Measurements from ENCODE around the gene LPIN3. TPM values are rescaled to one million over a fixed set of nuclear protein-coding genes. Genes with fewer than 3 reads are reported as not detected.

The LPIN3 gene
- total and polyA plus RNA-seq, 2 experiments from 2014 or later, result 6.1 to 9.7 TPM

GRCh38 chr20:41350408-41350962, 9.9 kb downstream of the LPIN3 start (continued):
- no peak for TF ChIP-seq ZNF462 (CRISPR knock-in tag; IDR thresholded peaks at IDR 0.05)
- TF ChIP-seq STAT1 (IDR thresholded peaks at IDR 0.05; ENCODE audit: unreplicated experiment), result no peak
- TF ChIP-seq ZNF331 (CRISPR knock-in tag; IDR thresholded peaks at IDR 0.05; ENCODE audit: low read depth), result no peak
- no peak for TF ChIP-seq REST (IDR thresholded peaks at IDR 0.05; ENCODE audit: unreplicated experiment)
- TF ChIP-seq CREB1 (CRISPR knock-in tag; IDR thresholded peaks at IDR 0.05; ENCODE audit: low read depth), result no peak

- no peak for TF ChIP-seq ETS1 (IDR thresholded peaks at IDR 0.05)
- TF ChIP-seq CTCF (conservative IDR thresholded peaks at IDR 0.05; ENCODE audit: low read depth in 2 of 2), result peak; percentile 20 to 31; a peak in 3 of 4 replicates
- no peak for TF ChIP-seq NANOG (IDR thresholded peaks at IDR 0.05; ENCODE audit: borderline replicate concordance)
- H3K4me3 Mint-ChIP-seq, result no peak overlapping the region
- peaks cover 4% of the 10 kb centered on the region for H3K27me3 Mint-ChIP-seq (ENCODE audit: insufficient read depth, low read depth, poor library complexity)
Measured at GRCh38 chr20:41352106-41352505, 11.5 kb downstream of the LPIN3 start.

More at GRCh38 chr20:41352106-41352505, 11.5 kb downstream of the LPIN3 start:
- Histone ChIP-seq H3K36me3 (ENCODE audit: insufficient read depth) (no peaks in the 10 kb centered on the region), H2AFZ (no peak overlapping the region), H3K27me3 (ENCODE audit: insufficient read depth) (no peaks in the 10 kb centered on the region), H3K4me1 (ENCODE audit: insufficient read depth) (no peaks in the 10 kb centered on the region), H3K4me2 (no peak overlapping the region), H4K20me1 (replicated peaks; ENCODE audit: insufficient read depth) (no peaks in the 10 kb centered on the region; the same call in 1 of the 2 replicates), H3K79me2 (replicated peaks; ENCODE audit: insufficient read depth) (no peaks in the 10 kb centered on the region), H3K4me3 (no peak overlapping the region), H3K27ac (ENCODE audit: low read depth) (no peak overlapping the region), H3F3A (replicated peaks; ENCODE audit: low read depth) (no peaks in the 10 kb centered on the region), H3K9me2 (ENCODE audit: insufficient read depth) (no peaks in the 10 kb centered on the region)
- DNase-seq (ENCODE audit: low spot score) (peak; percentile 63), ATAC-seq (peak; percentile 86)
- Mint-ChIP-seq H3K4me1 (peaks cover 2% of the 10 kb centered on the region; the same call in 1 of the 3 replicates), H3K27ac (no peak overlapping the region), H3K36me3 (ENCODE audit: low read depth) (no peaks in the 10 kb centered on the region; the same call in 2 of the 3 replicates), H3K9me3 (no peaks in the 10 kb centered on the region; the same call in 2 of the 3 replicates)
